Keratinocyte (primary cell): ENCODE measurements around the gene LIN7A. TPM values are rescaled to one million over a fixed set of nuclear protein-coding genes. Genes with fewer than 3 reads are reported as not detected.

Experiments used
- DNase-seq: peaks from one replicate; pipeline ENCODE4 v3.0.0-alpha.2; 2011; ENCODE audit warnings: low read depth, missing footprints, low spot score
- FAIRE-seq: peaks from 2 replicates; lab custom pipeline; 2011; peaks lifted over from hg19 to GRCh38; lab: Jason Lieb, UNC
- H2AFZ ChIP-seq: 2 replicates; pipeline ENCODE4 v1.6.0; 2012; ENCODE audit warnings: low read length, control low read depth, inconsistent platforms; ENCODE audit not compliant: control insufficient read depth
- H3K27ac ChIP-seq: 2 replicates; pipeline ENCODE4 v1.5.1; 2011; ENCODE audit warnings: low read length; ENCODE audit not compliant: control insufficient read depth, insufficient read depth
- H3K27me3 ChIP-seq: 3 replicates; pipeline ENCODE4 v1.6.0; 2011; ENCODE audit warnings: low read length; ENCODE audit not compliant: control insufficient read depth, insufficient read depth; ENCODE audit errors: extremely low read depth
- H3K36me3 ChIP-seq, 2 experiments: 2 replicates in 1 of 2; 3 replicates in 1 of 2; pipeline ENCODE4 v1.5.1; 2011; ENCODE audit warnings: low read length in 2 of 2, mild to moderate bottlenecking in 1 of 2; ENCODE audit not compliant: control insufficient read depth in 2 of 2, insufficient read depth in 2 of 2; ENCODE audit errors: extremely low read depth in 1 of 2
- H3K4me1 ChIP-seq: 3 replicates; pipeline ENCODE4 v1.5.1; 2011; ENCODE audit warnings: low read length; ENCODE audit not compliant: control insufficient read depth, insufficient read depth; ENCODE audit errors: extremely low read depth
- H3K4me2 ChIP-seq: 3 replicates; pipeline ENCODE4 v1.6.0; 2011; ENCODE audit warnings: low read depth, low read length; ENCODE audit not compliant: control insufficient read depth, insufficient read depth; ENCODE audit errors: extremely low read depth
- H3K4me3 ChIP-seq, 3 experiments: fragments of 200-600 bp in 1 of 3; sonication (generic) in 1 of 3; 2 replicates in 2 of 3; 3 replicates in 1 of 3; pipeline ENCODE4 v1.5.1; 2011 to 2016; ENCODE audit warnings: low read length in 3 of 3, mild to moderate bottlenecking in 3 of 3, control low read depth in 2 of 3, inconsistent platforms in 1 of 3, low read depth in 1 of 3, mixed read lengths in 1 of 3, mixed run types in 1 of 3, moderate library complexity in 1 of 3; ENCODE audit not compliant: control insufficient read depth in 2 of 3, insufficient read depth in 2 of 3; ENCODE audit errors: extremely low read depth in 1 of 3
- H3K79me2 ChIP-seq: 2 replicates; pipeline ENCODE4 v1.6.0; 2012; ENCODE audit warnings: low read length; ENCODE audit not compliant: control insufficient read depth, insufficient read depth
- H3K9ac ChIP-seq: 3 replicates; pipeline ENCODE4 v1.6.0; 2011; ENCODE audit warnings: low read length; ENCODE audit not compliant: control insufficient read depth, insufficient read depth; ENCODE audit errors: extremely low read depth
- H3K9me1 ChIP-seq: 3 replicates; pipeline ENCODE4 v1.6.0; 2011; ENCODE audit warnings: low read length; ENCODE audit not compliant: control insufficient read depth, insufficient read depth; ENCODE audit errors: extremely low read depth
- H3K9me3 ChIP-seq: 2 replicates; pipeline ENCODE4 v1.5.1; 2012; ENCODE audit warnings: low read depth, low read length; ENCODE audit not compliant: control insufficient read depth
- H4K20me1 ChIP-seq: 3 replicates; pipeline ENCODE4 v1.6.0; 2011; ENCODE audit warnings: low read length; ENCODE audit not compliant: control insufficient read depth, insufficient read depth; ENCODE audit errors: extremely low read depth
- CTCF ChIP-seq, 3 experiments: IDR thresholded peaks in 1 of 3; conservative IDR thresholded peaks in 1 of 3; optimal IDR thresholded peaks in 1 of 3; 2 replicates in 2 of 3; 3 replicates in 1 of 3; pipeline versions ENCODE3 to v1.5.1; 2011; ENCODE audit warnings: low read length in 3 of 3, mild to moderate bottlenecking in 3 of 3, moderate library complexity in 2 of 3, control low read depth in 1 of 3, inconsistent platforms in 1 of 3; ENCODE audit not compliant: insufficient read depth in 2 of 3; ENCODE audit errors: extremely low read depth in 1 of 3
- EZH2 ChIP-seq: IDR thresholded peaks from one replicate; pipeline ENCODE4 v1.6.1; 2012; ENCODE audit warnings: inconsistent platforms, mild to moderate bottlenecking, low read length, moderate library complexity
- dilution Hi-C: fragments of 300-500 bp; cut with MboI; formaldehyde crosslinking; loops from one replicate; pipeline ENCODE4 v1.7.0; 2020; ENCODE audit warnings: low sequenced_read_pairs; ENCODE audit not compliant: extremely low pct_ligation_motif_present
- polyA plus RNA-seq, 5 experiments: library from polyadenylated mRNA; depleted of rRNA in 3 of 5; stranded (reverse) in 3 of 5; stranded (forward) in 1 of 5; unstranded in 1 of 5; fragments of >200 nt; gene quantifications; 1 replicate in 1 of 5; 2 replicates in 3 of 5; 3 replicates in 1 of 5; pipeline versions ENCODE4 v1.2.1 to v1.2.3, GENCODE V29; 2011 to 2012; ENCODE audit warnings: missing spikeins in 2 of 5, low read depth in 1 of 5, low replicate concordance in 1 of 5

The LIN7A gene
- polyA plus RNA-seq, 1 donor (not counting 4 experiments of a cell fraction or from before 2014, with no cell fraction given), result not detected

DNA sequence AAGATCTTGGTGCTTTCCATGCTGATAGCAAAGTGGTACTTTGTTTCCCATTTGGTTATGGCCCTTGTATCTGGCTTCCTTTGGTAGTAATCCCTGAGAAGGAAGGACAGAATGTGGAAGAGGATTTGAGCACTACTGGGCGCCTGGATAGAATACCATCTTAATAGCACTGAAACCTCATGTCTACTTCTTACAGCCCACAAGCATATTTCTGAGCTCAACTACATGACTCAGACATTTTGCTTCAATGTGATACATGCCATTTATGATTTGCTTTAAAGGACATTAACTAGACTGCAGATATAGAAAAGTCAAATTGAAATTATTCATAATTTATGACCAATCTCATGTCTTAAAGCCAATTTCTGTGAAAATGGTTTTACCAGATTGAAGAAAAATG, 80.4 kb downstream of the LIN7A start:
- Histone ChIP-seq H3K79me2 (no peaks in the 10 kb centered on the region), H2AFZ (no peak overlapping the region), H3K4me3 (no peak overlapping the region), H3K4me1 (no peaks in the 10 kb centered on the region), H4K20me1 (no peaks in the 10 kb centered on the region), H3K27me3 (no peaks in the 10 kb centered on the region), H3K9ac (no peak overlapping the region), H3K36me3 (no peaks in the 10 kb centered on the region), H3K4me2 (no peak overlapping the region), H3K27ac (no peak overlapping the region), H3K9me3 (no peaks in the 10 kb centered on the region), H3K9me1 (no peaks in the 10 kb centered on the region)
- no peak for DNase-seq
- no peak for FAIRE-seq
- TF ChIP-seq CTCF (optimal IDR thresholded peaks at IDR 0.05 in 1 of 3, IDR thresholded peaks at IDR 0.05 in 1 of 3, conservative IDR thresholded peaks at IDR 0.05 in 1 of 3; ENCODE audit: extremely low read depth in 1 of 3, insufficient read depth in 2 of 3, low read length in 3 of 3), result no peak
- TF ChIP-seq EZH2, result no peak
- dilution Hi-C loops, result no loop called here

GRCh38 chr12:80849337-80849736, 88.4 kb downstream of the LIN7A start:
- DNase-seq, result no peak
- H3K27me3 ChIP-seq, result no peaks in the 10 kb centered on the region
- H3K79me2 ChIP-seq, result no peaks in the 10 kb centered on the region
- no peaks in the 10 kb centered on the region for H4K20me1 ChIP-seq
- H3K4me2 ChIP-seq, result no peak overlapping the region
- TF ChIP-seq CTCF (optimal IDR thresholded peaks at IDR 0.05 in 1 of 3, IDR thresholded peaks at IDR 0.05 in 1 of 3, conservative IDR thresholded peaks at IDR 0.05 in 1 of 3; ENCODE audit: extremely low read depth in 1 of 3, insufficient read depth in 2 of 3, low read length in 3 of 3), result no peak
- TF ChIP-seq EZH2, result no peak
- no peaks in the 10 kb centered on the region for H3K9me3 ChIP-seq
- no peaks in the 10 kb centered on the region for H3K9me1 ChIP-seq
- no peak overlapping the region for H3K4me3 ChIP-seq
- H3K9ac ChIP-seq, result no peak overlapping the region
- H3K4me1 ChIP-seq, result no peaks in the 10 kb centered on the region
- H3K36me3 ChIP-seq, result no peaks in the 10 kb centered on the region
- H2AFZ ChIP-seq, result no peak overlapping the region
- no peak for FAIRE-seq
- no peak overlapping the region for H3K27ac ChIP-seq
- dilution Hi-C loops, result no loop called here
